DOHH2 (cell line): ENCODE results near the gene KIF1B.

ENCODE experiments used
- H3F3A ChIP-seq: fragments of 200-600 bp; sonication (generic), shearing (Covaris generic); 2 replicates; pipeline ENCODE4 v1.6.0; 2016; ENCODE audit warnings: antibody characterized with exemption, mild to moderate bottlenecking; ENCODE audit not compliant: control insufficient read depth, insufficient read depth
- H3K27ac ChIP-seq: fragments of 200-600 bp; sonication (generic); 2 replicates; pipeline ENCODE4 v1.5.1; 2014; ENCODE audit warnings: low read depth, mild to moderate bottlenecking, low read length, moderate library complexity
- H3K27me3 ChIP-seq: fragments of 200-600 bp; sonication (generic); 2 replicates; pipeline ENCODE4 v1.6.1; 2014; ENCODE audit warnings: mild to moderate bottlenecking, low read length, mixed read lengths; ENCODE audit not compliant: control insufficient read depth
- H3K36me3 ChIP-seq: fragments of 200-600 bp; sonication (generic); 2 replicates; pipeline ENCODE4 v1.6.1; 2014; ENCODE audit warnings: mild to moderate bottlenecking, low read length, moderate library complexity, mixed read lengths; ENCODE audit not compliant: control insufficient read depth
- H3K4me1 ChIP-seq: fragments of 200-600 bp; sonication (generic); 2 replicates; pipeline ENCODE4 v1.6.1; 2014; ENCODE audit warnings: mild to moderate bottlenecking, low read length, mixed read lengths; ENCODE audit not compliant: control insufficient read depth
- H3K4me2 ChIP-seq: fragments of 200-600 bp; sonication (generic); 2 replicates; pipeline ENCODE4 v1.6.0; 2014; ENCODE audit warnings: mild to moderate bottlenecking, low read length, moderate library complexity
- H3K4me3 ChIP-seq: fragments of 200-600 bp; sonication (generic); 2 replicates; pipeline ENCODE4 v1.5.1; 2014; ENCODE audit warnings: mild to moderate bottlenecking, low read length, mixed read lengths
- H3K79me2 ChIP-seq: fragments of 200-600 bp; sonication (generic); 2 replicates; pipeline ENCODE4 v1.6.1; 2014; ENCODE audit warnings: mild to moderate bottlenecking, low read length, mixed read lengths; ENCODE audit not compliant: control insufficient read depth
- H3K9me2 ChIP-seq: fragments of 200-600 bp; sonication (generic); replicated peaks from 2 replicates; pipeline ENCODE4 v1.6.1; 2014; ENCODE audit warnings: mild to moderate bottlenecking, low read length, mixed read lengths; ENCODE audit not compliant: control insufficient read depth
- H3K9me3 ChIP-seq: fragments of 200-600 bp; sonication (generic); 2 replicates; pipeline ENCODE4 v1.6.1; 2014; ENCODE audit warnings: antibody characterized with exemption, low read length, mixed read lengths; ENCODE audit not compliant: control insufficient read depth, insufficient read depth
- H4K20me1 ChIP-seq: fragments of 200-600 bp; sonication (generic); 2 replicates; pipeline ENCODE4 v1.6.0; 2014; ENCODE audit warnings: low read depth, mild to moderate bottlenecking, antibody characterized with exemption, low read length, moderate library complexity; ENCODE audit not compliant: control insufficient read depth, insufficient read depth
- CTCF ChIP-seq: fragments of 200-600 bp; sonication (generic); IDR thresholded peaks from one replicate; pipeline ENCODE4 v1.5.1; 2014; ENCODE audit warnings: antibody characterized with exemption, mild to moderate bottlenecking, low read depth, low read length; ENCODE audit not compliant: poor library complexity, severe bottlenecking
- EZH2phosphoT487 ChIP-seq: fragments of 200-600 bp; sonication (generic); IDR thresholded peaks from 2 replicates; pipeline ENCODE4 v1.6.1; 2017; ENCODE audit warnings: borderline replicate concordance, mild to moderate bottlenecking, antibody characterized with exemption, low read length, moderate library complexity, mixed read lengths

KIF1B gene

GRCh38 chr1:10325521-10325920 lies 115.2 kb downstream of the KIF1B start:
- Histone ChIP-seq H3K79me2 (no peaks in the 10 kb centered on the region), H3F3A (no peaks in the 10 kb centered on the region), H3K9me2 (no peaks in the 10 kb centered on the region), H3K36me3 (no peaks in the 10 kb centered on the region), H3K4me3 (no peak overlapping the region), H3K9me3 (no peaks in the 10 kb centered on the region), H3K27me3 (no peaks in the 10 kb centered on the region), H3K4me2 (no peak overlapping the region), H4K20me1 (no peaks in the 10 kb centered on the region), H3K27ac (no peak overlapping the region), H3K4me1 (no peaks in the 10 kb centered on the region)
- TF ChIP-seq EZH2phosphoT487 (no peak), CTCF (no peak)

GRCh38 chr1:10326251-10326650 lies 115.9 kb downstream of the KIF1B start:
- Histone ChIP-seq H3K4me1 (no peaks in the 10 kb centered on the region), H3K27me3 (no peaks in the 10 kb centered on the region), H3K9me3 (no peaks in the 10 kb centered on the region), H3K27ac (no peak overlapping the region), H3K4me3 (no peak overlapping the region), H3K36me3 (no peaks in the 10 kb centered on the region), H3K9me2 (no peaks in the 10 kb centered on the region), H4K20me1 (no peaks in the 10 kb centered on the region), H3K4me2 (no peak overlapping the region), H3K79me2 (no peaks in the 10 kb centered on the region), H3F3A (no peaks in the 10 kb centered on the region)
- TF ChIP-seq CTCF (no peak), EZH2phosphoT487 (no peak)

GRCh38 chr1:10328180-10328963 lies 118.0 kb downstream of the KIF1B start:
- Histone ChIP-seq H3K79me2 (no peaks in the 10 kb centered on the region), H3K36me3 (no peaks in the 10 kb centered on the region), H3F3A (no peaks in the 10 kb centered on the region), H3K4me1 (no peaks in the 10 kb centered on the region), H3K9me2 (no peaks in the 10 kb centered on the region), H3K27me3 (no peaks in the 10 kb centered on the region), H3K4me2 (no peak overlapping the region), H3K4me3 (no peak overlapping the region), H3K9me3 (no peaks in the 10 kb centered on the region), H4K20me1 (no peaks in the 10 kb centered on the region), H3K27ac (no peak overlapping the region)
- TF ChIP-seq EZH2phosphoT487 (no peak), CTCF (no peak)
